Endothelial cell (in vitro differentiated cells): Measurements from ENCODE around the gene PLXNA2. TPM values are rescaled to one million over a fixed set of nuclear protein-coding genes. Genes with fewer than 3 reads are reported as not detected.

Source experiments
- DNase-seq: peaks from one replicate; pipeline ENCODE4 v3.0.0; 2021; ENCODE audit warnings: low spot score
- H3K27ac Mint-ChIP-seq: one replicate; pipeline ENCODE4 v1.8.0; 2021; ENCODE audit warnings: mixed read lengths, inconsistent platforms; ENCODE audit not compliant: unreplicated experiment
- H3K27me3 Mint-ChIP-seq: one replicate; pipeline ENCODE4 v1.8.0; 2021; ENCODE audit warnings: mild to moderate bottlenecking, moderate library complexity, mixed read lengths, inconsistent platforms; ENCODE audit not compliant: unreplicated experiment
- H3K36me3 Mint-ChIP-seq: one replicate; pipeline ENCODE4 v1.8.0; 2021; ENCODE audit warnings: mild to moderate bottlenecking, low read depth, mixed read lengths, inconsistent platforms; ENCODE audit not compliant: unreplicated experiment
- H3K4me1 Mint-ChIP-seq: one replicate; pipeline ENCODE4 v1.8.0; 2021; ENCODE audit warnings: mild to moderate bottlenecking, mixed read lengths, inconsistent platforms; ENCODE audit not compliant: unreplicated experiment
- H3K4me3 Mint-ChIP-seq: one replicate; pipeline ENCODE4 v1.8.0; 2021; ENCODE audit warnings: mild to moderate bottlenecking, mixed read lengths, inconsistent platforms; ENCODE audit not compliant: unreplicated experiment
- H3K9me3 Mint-ChIP-seq: one replicate; pipeline ENCODE4 v1.8.0; 2021; ENCODE audit warnings: mixed read lengths, inconsistent platforms; ENCODE audit not compliant: unreplicated experiment
- total RNA-seq: library from RNA; stranded (reverse); fragmentation: NEBNext Ultra II Directional; extraction: Animal tissue kit (Norgen Biotek cat#: 25700); gene quantifications from one replicate; pipeline ENCODE4 v1.2.1, GENCODE V29; 2021; ENCODE audit not compliant: unreplicated experiment
- TF ChIP-seq, protein P1 (sequence below): fragments of 200-600 bp; sonication (generic); IDR thresholded peaks from one replicate; pipeline ENCODE4 v1.5.0; 2021; ENCODE audit warnings: antibody characterized with exemption; ENCODE audit not compliant: unreplicated experiment

PLXNA2 gene
- total RNA-seq, 1 donor from 2014 or later: 25.6 TPM

DNA sequence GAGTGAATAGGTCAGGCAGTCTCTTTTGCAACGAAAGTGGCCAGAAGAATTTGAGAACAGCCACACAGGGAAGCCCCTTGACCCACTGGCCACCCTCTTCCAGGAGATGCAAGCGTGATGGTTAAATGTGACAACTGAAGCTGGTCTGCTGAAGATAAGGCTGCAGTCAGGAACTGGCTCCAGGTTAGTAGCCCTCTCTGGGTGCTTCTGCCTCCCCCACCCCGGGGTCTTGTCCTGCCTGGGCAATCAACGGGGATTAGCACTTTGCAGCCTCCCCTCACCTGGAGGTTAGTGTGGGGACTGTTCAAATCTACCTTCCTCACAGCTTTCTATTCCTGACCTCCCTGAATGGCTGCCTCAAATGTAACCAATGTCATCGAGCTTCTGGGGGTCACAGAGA lies 125.9 kb downstream of the PLXNA2 start:
- Mint-ChIP-seq H3K36me3 (peaks cover 3% of the 10 kb centered on the region), H3K4me3 (no peak overlapping the region), H3K27me3 (peaks cover 2% of the 10 kb centered on the region), H3K4me1 (peaks cover 6% of the 10 kb centered on the region), H3K27ac (no peak overlapping the region), H3K9me3 (no peaks in the 10 kb centered on the region)
- DNase-seq: no peak
- TF ChIP-seq, protein P1, sequence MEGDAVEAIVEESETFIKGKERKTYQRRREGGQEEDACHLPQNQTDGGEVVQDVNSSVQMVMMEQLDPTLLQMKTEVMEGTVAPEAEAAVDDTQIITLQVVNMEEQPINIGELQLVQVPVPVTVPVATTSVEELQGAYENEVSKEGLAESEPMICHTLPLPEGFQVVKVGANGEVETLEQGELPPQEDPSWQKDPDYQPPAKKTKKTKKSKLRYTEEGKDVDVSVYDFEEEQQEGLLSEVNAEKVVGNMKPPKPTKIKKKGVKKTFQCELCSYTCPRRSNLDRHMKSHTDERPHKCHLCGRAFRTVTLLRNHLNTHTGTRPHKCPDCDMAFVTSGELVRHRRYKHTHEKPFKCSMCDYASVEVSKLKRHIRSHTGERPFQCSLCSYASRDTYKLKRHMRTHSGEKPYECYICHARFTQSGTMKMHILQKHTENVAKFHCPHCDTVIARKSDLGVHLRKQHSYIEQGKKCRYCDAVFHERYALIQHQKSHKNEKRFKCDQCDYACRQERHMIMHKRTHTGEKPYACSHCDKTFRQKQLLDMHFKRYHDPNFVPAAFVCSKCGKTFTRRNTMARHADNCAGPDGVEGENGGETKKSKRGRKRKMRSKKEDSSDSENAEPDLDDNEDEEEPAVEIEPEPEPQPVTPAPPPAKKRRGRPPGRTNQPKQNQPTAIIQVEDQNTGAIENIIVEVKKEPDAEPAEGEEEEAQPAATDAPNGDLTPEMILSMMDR: no peak

DNA sequence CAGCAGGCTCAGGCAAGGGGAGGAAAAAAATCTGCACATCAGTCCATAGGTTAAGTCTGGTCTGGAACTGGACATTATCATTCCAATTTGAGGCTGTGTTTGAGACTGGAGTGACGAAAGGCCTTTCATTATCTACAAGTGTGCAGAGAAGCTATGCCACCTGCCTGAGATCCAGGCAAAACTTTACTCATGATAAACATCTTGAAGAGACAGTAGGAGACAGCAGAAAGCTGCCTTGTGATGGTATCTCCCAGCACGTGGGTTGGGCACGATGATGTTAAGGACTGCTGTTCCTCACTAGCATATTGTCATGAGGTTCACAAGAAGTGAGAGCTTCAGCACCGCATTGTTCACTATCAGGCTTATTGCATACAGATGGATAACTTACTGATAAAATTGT lies 126.4 kb downstream of the PLXNA2 start:
- peaks cover 2% of the 10 kb centered on the region for H3K27me3 Mint-ChIP-seq
- no peak for DNase-seq
- H3K27ac Mint-ChIP-seq: no peak overlapping the region
- peaks cover 3% of the 10 kb centered on the region for H3K36me3 Mint-ChIP-seq
- H3K9me3 Mint-ChIP-seq: no peaks in the 10 kb centered on the region
- TF ChIP-seq, protein P1: no peak
- peaks cover 6% of the 10 kb centered on the region for H3K4me1 Mint-ChIP-seq
- no peak overlapping the region for H3K4me3 Mint-ChIP-seq

DNA sequence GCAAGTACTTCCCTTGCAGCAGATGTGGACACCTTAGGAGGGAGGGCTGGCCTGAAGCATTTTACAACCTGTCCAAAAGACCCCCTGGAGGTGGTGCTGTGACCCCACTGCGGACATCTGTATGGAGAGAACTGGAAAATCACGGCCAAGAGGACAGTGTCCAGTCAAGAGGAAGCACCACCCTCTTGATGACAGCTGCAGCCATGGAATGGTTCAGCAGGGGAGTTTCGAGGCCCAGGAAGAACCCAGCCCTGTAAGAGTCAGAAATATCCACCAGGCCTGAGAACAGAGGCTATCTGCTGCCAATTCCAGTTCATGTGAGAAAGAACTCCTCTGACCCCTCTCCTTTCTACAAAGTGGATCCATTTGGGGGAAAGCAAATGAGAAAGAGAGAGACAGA lies 126.8 kb downstream of the PLXNA2 start:
- TF ChIP-seq, protein P1: no peak

DNA sequence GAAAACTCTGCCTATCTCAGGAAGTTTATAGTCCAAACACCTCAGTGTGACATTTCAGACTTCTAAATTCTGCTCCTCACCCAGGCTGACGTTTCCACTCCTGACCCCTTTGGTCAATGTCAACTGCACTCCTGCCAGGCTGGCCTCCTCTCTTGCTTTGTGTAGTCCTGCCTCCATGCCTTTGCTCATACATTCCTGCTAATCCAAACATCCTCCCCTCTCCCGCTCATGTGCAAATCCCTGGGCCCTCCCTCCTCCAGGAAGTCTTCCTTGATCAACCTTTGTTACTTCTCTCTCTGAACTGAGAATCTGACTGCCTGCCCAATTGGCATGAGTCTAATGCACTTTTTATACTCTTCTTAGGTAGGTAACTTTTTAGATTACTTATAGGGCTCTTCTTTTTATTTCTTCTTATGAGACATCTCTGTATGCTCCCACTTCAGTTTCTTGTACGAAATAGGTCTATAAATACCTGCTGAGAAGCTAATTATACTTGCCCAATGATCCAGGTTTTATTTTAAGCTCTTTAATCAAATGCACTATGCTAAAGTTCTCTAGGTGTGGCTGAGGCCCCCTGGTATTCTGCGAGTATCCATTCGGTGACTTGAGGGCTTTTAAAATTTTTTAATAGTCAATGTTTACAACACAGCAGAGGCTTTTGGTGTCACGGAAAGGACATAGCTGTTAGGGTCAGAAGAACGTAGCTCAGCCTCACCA lies 128.1 kb downstream of the PLXNA2 start:
- no peak for DNase-seq
- peaks cover 3% of the 10 kb centered on the region for H3K36me3 Mint-ChIP-seq
- no peak overlapping the region for H3K27ac Mint-ChIP-seq
- H3K27me3 Mint-ChIP-seq: peaks cover 4% of the 10 kb centered on the region
- TF ChIP-seq, protein P1: no peak
- no peaks in the 10 kb centered on the region for H3K9me3 Mint-ChIP-seq
- no peak overlapping the region for H3K4me3 Mint-ChIP-seq
- peaks cover 6% of the 10 kb centered on the region for H3K4me1 Mint-ChIP-seq

More for the DNA sequence above, 126.8 kb downstream of the PLXNA2 start:
- H3K27me3 Mint-ChIP-seq: peaks cover 2% of the 10 kb centered on the region
- H3K9me3 Mint-ChIP-seq: no peaks in the 10 kb centered on the region
- no peak overlapping the region for H3K4me3 Mint-ChIP-seq
- H3K4me1 Mint-ChIP-seq: peaks cover 6% of the 10 kb centered on the region
- no peak overlapping the region for H3K27ac Mint-ChIP-seq
- H3K36me3 Mint-ChIP-seq: peaks cover 3% of the 10 kb centered on the region
- DNase-seq: no peak

DNA sequence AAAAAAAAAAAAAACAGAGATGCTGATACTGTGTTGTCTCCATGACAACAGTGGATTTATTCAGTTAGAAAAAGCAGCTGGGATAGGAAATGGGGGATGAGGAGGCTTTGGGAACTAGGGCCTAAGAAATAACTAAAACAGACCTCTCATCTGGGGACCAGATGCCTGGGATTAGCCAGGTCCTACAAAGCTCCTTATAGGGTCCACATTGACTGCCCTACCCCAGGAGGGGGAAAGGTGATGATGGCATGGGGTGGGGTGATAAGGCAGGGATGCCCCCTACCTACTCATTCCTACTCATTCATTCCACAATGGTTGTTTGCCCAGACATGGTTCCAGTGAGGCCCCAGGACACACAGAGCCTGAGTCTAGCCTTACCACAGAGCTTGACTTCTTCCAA lies 131.2 kb downstream of the PLXNA2 start:
- DNase-seq: no peak
- TF ChIP-seq, protein P1: no peak
- peaks cover 8% of the 10 kb centered on the region for H3K36me3 Mint-ChIP-seq
- H3K4me3 Mint-ChIP-seq: no peak overlapping the region
- H3K4me1 Mint-ChIP-seq: peaks cover 6% of the 10 kb centered on the region
- no peaks in the 10 kb centered on the region for H3K9me3 Mint-ChIP-seq
- no peak overlapping the region for H3K27ac Mint-ChIP-seq
- H3K27me3 Mint-ChIP-seq: peaks cover 4% of the 10 kb centered on the region
